GM19438 (cell line): ENCODE results near the gene NKX6-2.

Source experiments
- ATAC-seq: cut with Tn5 transposase; IDR thresholded peaks from one replicate; pipeline ENCODE4 v1.9.1; 2021; ENCODE audit warnings: low read depth; ENCODE audit not compliant: unreplicated experiment

Gene NKX6-2

DNA sequence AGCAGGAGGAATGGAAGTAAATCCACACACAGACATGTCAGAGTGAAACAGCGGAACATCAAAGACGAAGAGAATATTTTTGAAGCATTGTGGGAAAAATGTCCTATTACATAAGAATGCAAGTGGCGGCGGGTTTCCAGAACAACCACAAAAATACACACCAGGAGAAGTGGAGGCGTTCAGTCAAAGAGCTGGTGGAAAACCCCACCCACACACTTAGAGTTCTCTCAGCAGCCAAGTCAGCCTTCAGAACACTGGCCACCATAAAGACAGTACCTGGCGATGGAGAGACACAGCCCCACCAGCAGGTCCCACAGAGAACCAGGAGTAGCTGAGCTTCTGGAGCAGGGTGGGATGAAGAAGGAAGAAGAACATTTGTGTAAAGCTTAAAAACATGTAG is 23.7 kb downstream of the NKX6-2 start:
- ATAC-seq: no peak

DNA sequence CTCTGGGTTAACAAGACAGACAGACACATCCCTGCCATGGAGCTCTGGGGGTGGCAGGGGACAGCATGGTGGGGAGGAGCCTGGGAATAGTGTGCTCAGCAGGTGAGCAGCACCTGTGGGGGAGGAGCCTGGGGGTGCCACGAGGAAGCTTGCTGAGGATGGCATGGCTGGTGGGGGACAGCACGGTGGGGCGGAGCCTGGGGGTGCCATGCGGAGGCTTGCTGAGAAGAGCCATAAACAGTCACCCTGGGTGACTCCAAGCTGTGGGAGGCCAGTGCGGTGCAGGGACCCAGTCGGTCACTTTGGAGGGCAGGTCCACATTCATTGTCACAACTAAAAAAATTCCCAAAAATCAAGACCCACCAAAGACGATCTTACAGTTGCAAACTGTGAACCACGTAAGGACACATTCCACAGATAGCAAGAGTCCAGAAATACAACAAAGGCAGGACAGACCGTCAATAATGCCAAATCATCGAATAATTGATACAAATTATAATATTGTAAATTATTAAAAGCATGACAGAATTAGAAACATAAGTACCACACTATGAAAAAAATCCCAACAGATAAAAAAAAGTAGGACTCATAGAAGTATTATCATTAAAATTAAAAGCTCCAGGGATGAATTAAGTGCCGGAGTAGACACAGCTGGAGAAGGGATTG is 24.4 kb downstream of the NKX6-2 start:
- ATAC-seq: no peak

DNA sequence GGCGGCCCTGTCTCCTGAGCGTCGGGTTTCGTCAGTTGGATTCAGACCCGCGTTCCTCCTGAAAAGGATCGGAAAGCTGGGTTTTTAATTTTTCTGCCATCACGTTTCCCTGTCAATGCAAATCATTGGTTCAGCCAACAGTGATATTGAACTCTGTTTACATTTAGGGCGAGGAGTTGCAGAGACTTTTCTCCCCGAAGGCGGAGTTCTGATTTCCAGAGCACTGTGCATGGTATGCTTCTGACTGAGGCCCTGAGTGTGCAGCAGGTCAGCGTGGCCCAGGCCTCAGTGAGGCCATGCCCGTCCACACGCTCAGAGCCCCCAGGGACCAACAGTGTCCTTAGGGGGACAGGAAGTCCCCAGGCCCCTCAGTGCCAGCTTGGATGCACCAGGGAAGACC is 27.1 kb downstream of the NKX6-2 start:
- ATAC-seq: no peak

DNA sequence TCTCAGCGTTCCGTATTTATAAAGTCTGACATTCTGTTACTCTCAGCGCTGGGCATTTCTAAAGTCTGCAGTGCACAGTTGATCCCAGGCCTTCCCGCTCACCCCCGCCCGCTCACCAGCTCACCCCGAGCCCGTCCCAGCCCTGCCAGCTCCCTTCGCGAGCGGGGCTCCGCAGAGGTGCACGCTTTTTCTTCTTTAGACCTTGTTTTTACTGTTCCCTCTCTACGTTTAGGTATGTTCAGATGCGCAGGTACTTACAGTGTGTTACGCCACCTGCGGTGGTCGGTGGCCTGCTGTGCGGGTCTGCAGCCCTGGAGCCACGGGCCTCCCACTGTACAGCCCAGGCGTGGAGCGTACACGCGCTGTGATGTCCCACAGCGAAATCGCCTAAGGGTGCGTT is 28.8 kb downstream of the NKX6-2 start:
- no peak for ATAC-seq

DNA sequence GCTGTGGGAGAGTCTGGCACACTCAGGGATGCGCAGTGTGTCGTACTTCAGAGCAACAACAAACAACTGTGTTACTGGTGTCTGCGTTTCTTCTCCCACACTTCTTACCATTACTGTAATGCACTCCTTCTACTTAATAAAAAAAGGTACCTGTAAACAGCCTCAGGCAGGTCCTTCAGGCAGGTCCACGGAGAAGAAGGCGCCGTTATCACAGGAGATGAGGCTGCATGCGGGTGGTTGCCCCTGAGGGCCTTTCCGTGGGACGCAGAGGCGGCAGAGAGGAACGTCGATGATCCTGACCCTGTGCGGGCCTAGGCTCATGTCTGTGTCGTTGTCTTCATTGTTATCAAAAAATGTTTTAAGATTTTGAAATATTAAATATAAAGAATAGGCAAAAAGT is 29.4 kb downstream of the NKX6-2 start:
- ATAC-seq: no peak

DNA sequence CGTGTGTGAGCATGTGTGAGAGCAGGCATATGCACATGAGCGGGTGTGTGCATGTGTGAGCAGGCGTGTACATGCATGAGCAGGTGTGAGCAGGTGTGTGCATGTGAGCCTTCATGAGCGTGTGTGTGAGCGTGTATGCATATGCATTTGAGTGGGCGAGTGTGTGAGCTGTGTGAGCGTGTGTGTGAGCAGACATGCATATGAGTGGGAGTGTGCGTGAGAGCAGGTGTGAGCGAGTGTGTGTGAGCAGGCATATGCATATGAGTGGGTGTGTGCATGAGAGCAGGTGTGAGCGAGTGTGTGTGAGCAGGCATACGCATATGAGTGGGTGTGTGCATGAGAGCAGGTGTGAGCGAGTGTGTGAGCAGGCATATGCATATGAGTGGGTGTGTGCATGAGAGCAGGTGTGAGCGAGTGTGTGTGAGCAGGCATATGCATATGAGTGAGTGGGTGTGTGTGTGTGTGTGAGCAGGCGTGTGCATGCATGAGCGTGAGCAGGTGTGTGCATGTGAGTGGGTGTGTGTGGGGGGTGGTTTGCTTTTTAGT is 30.7 kb downstream of the NKX6-2 start:
- ATAC-seq: no peak

DNA sequence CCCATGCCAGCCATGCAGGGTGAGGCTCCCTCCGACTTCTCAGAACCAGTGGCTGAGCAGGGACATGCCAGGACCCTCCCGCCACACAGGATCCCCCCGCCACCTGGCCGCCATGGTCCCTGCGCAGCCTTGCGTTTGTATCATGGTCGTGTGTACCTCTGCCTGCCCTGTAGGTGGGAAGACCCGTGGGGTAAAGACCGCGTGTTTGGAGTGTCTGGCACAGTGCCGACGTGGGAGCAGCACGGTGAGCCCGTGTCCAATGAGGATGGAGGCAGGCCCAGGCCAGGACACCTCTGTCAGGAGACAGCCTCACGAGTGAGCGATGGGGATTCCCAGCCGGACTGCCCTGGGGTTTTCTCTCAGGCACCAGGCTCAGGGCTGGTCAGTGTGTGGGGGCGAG is 31.9 kb downstream of the NKX6-2 start:
- ATAC-seq: no peak

DNA sequence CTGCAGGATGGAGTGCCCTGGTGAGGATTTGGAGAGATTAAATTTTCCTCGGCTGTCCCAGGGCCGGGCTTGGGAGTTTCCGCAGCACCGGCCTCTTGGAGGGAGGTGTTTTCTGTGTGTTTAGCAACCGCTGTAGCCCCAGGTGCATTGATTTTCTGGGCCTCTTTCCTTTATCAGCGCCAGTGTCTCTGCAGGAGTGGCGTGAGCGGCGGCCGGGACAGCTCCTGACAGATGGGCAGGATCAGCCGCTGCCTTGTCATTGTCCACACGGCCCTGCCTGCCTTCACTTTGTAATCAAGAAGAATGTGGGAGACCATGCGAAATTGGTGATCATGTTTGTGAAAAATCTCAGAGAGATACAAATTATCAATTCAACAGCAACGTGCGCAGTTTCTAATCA is 32.4 kb downstream of the NKX6-2 start:
- ATAC-seq: no peak

DNA sequence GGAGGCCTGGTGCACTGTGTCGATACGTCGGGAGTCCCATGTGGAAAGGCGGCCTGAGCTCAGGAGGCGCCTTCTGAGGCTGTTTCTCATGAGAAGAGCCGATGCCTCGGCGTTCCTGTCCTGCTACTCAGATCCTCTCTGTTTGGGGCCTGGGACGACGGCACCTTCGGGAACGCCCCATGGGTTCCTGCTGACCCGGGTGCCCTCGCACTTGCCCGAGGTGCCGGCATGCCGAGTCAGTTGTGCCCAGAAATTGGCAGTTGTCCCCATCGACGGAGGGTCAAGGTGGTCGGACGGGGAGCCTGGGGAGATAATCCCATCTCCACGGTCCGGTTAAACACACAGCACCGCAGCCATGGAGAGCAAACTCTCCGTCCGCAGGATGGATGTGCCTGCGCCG is 33.0 kb downstream of the NKX6-2 start:
- no peak for ATAC-seq

DNA sequence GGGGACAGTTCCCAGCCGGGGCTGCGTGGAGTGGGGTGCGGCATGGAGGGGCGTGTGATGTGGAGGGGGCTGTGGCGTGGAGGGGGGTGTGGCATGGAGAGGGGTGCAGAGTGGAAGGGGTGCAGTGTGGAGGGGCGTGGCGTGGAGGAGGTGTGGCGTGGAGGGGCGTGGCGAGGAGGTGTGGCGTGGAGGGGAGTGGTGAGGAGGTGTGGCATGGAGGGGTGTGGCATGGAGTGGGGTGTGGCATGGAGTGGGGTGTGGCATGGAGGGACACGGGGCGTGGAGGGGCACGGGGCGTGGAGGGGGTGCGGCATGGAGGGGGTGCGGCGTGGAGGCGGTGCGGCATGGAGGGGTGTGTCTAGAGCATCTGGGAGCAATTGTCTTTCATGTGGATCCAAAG is 33.6 kb downstream of the NKX6-2 start:
- no peak for ATAC-seq

DNA sequence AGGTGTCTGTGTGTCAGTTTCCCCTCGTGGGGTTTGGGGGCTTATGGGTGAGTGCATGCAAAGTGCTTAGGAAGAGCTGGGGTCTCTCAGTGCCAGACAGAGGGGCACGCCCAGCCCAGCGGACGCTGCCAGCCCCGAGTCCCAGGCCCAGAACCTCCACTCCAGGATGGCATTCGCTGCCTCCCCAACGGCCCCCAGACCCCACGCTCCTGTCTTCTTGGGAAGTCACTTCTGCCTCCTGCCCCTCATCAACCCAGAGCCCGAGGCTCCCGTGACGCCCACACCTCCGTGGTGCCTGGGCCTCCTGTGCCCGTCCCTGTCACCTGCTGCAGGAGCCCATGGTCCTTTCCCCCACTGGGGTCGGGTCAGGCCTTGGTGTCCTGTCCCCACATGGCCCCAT is 35.0 kb downstream of the NKX6-2 start:
- ATAC-seq: no peak

DNA sequence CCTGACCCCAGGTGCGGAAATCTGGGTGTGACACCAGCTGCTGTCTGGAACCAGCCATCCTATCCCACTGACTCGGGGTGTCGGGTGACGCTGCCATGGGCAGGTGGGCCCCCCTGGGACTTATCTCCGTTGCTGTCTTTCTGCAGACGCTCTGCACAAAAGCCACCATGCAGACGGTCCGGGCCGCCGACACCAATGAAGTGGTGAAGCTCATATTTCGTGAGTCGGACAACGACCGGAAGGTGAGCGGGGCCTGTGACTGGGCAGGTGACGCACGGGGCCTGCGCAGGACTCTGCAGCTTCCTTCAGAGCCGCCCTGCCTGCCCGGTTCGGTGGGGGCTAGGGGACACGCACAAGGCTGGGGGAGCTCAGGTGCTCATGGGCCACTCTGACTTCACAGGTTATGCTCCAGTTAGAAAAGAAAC is 36.6 kb downstream of the NKX6-2 start:
- ATAC-seq: no peak

DNA sequence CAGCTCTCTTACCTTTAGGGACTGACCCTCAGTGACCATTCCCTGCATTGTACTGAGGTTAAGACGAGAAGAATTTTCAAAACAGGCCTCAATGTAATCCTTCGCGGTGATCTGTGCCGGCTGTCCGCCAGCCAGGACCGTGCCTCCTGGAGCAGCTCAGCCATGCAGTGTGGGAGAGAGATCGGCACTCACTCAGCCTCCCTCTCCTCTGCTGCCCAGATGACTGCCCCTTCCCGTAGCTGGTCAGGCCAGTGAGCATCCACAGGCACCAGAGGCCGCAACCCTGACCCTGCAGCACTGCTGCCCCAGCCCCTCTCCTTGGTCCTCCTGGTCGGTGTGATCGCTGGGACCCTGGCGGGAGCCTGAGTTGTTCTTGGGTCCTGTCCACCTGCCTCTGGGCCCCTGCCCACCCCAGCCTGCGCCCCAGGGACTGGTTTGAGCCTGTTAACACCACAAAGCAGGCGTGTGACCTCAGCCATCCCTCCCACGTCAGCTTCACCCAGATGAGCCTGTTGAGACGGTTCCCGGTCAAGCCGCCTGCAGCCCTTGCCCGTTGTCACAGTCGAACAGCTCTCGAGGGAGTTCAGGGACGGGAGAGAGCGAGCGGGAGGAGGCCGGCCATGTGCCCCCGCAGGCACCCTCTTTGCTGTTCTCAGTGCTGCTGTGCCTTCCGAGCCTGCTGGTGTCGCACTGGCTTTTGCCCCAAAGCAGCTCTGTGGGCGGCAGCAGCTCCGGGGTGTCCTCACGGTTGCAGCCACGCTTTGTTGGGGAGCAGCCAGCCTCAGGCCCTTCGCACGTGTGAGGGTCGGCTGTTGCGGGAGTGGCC is 37.2 kb downstream of the NKX6-2 start:
- no peak for ATAC-seq

DNA sequence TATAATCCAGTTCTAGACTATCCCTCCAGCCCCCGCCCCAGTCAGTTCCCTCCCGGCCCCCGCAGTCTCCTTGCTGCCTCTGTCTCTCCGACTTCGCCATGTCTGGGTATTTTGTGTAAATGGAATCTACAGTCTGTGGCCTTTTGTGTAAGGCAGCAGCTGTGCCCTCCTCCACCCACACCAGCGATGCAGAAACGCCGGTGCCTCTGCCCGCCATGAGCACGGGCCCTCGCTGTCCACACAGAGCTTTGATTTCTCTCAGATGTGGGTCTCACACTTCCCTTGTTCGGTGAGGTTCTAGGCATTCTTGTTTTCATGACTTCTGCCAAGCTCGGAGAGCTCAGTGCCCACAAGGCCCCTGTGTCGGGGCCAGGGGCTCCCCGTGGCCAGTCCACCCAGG is 37.8 kb downstream of the NKX6-2 start:
- no peak for ATAC-seq

DNA sequence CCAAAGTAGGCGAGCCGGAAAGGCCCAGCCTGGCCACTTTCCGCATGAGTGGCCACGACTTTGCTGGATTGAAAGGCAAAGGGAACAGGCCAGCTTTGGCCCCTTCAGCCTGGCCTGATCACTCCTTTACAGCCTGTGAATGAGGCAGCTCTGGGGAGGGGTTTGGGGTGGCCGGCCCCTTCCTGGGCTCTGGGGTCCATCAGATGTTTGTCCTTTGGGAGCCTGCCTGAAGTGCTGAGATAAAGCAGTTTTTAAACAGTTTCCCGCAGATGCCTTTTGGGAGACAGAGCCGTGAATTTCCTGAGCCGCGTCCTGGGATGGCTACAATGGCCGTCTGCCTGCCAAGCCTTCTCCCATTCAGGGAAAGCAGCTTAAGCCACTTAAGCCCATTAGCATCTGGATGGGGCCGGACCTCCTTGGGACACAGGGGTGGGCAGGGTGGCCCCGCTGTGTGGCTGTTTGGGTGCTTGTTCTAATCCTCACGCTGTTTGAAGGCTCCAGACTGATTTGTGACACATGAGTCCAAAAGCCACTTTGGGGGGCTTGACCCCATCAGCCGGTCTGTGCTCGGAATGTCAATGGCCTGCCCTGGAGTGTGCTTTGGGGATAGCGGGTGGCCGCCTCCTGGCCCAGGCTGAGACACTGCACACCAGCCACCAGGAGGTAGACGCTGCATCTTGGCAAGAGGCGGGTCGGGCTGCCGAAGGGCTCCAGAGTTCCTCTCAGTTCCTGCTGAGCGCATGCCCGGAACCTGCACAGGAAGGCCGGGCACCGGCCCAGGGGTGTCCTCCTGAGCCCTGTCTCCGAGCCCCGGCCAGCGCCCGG is 38.9 kb downstream of the NKX6-2 start:
- ATAC-seq: no peak

DNA sequence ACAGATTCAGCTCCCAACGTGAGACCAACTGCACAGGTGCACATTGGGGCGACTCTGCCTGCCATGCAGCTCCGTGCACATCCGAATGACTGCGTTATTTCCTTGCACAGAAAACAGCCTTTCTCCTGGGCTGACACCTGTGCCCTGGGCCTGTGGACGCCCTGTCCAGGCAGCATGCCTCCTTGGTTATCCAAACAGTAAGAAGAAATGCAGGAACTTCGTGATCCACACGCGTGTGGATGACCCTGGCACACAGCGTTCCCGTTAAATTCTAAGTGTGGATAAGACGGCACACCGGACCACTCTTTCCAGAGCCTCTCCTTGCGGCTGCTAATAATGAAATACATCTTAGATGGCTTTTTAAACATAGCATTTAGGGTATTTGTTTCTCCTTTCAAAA is 39.6 kb downstream of the NKX6-2 start:
- no peak for ATAC-seq

DNA sequence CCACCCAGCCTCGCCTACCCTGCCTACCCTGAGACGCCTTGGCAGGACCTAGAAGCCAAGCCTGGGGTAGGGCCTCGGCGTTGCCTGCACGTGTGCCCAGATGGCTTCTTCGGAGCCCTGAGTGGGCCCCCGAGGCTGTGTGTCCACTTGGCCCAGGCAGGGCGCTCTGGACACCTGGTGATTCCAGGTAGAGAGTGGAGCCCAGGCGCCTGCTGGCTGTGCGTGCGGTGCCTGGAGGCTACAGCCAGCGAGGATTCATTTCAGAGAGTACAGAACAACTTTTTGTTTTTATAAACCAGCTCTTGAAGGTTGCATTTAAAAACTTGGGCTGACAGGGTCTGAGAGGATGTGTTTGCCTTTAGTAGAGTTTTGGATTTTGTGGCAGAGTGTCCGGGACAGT is 40.0 kb downstream of the NKX6-2 start:
- no peak for ATAC-seq

DNA sequence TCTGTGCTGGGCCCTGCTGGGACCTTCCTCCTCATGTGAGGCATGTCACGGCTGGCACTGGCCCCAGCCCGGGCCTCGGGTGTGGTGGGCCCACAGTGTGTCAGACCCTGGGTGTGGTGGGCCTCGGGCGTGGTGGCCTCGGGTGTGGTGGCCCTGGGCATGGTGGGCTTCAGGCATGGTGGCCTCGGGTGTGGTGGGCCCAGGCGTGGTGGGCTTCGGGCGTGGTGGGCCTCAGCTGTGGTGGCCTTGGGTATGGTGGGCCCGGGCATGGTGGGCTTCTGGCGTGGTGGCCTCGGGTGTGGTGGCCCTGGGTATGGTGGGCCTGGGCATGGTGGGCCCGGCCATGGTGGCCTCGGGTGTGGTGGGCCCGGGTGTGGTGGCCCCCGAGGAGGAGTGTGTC is 40.4 kb downstream of the NKX6-2 start:
- no peak for ATAC-seq

DNA sequence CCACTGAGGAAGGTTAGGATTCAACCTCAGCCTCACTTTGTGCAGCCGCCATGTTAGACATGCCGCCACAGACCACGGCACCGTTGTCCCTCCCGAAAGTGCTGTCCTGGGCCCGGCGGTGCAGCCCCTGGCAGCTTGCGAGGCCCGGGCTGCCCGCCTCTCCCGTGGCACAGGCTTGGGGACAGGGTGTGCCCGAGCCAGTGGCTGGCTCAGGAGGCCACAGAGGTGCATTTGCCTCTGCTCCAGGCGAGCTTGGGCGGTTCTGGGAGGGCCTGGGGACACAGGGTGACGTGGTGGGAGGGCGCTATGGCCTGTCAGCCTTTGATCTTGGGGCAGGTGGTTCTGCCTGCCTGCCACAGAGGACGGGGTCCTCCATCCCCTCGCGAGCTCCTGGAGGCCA is 41.1 kb downstream of the NKX6-2 start:
- ATAC-seq: no peak

DNA sequence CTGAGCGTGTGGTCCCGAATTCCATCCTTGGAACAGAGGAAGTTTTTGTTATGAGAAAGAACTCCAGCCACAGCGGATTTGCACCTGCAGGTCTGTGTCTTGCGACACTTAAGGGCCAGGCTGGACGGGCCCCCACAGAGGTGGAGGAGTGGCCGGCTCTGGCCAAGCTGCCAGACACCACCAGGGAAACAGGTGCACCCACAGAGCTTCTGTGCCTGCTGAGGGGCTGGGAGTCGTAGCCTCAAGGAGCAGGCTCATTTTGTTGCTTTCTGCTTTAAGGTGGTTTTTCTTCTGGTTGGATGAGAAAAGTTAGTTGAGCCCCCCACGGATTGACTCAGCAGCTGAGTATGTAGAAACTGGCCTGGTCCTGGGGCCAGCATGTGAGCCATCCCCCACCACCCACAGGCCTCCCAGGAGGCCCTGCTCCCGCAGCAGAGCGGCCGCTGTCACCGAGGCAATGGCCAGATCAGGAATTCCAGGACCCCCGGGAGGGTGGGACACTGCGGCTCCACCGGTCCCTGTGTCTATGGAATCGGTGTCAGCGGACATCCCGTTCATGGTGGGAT is 41.9 kb downstream of the NKX6-2 start:
- ATAC-seq: no peak
